ENCODE data around the gene TBRG4. TPM values are rescaled to one million over a fixed set of nuclear protein-coding genes. Genes with fewer than 3 reads are reported as not detected.

Gene TBRG4
- total RNA-seq (2021; fragmentation: NEBNext Ultra II Directional; extraction: Animal tissue kit (Norgen Biotek cat#: 25700)) = 10 to 100 TPM; 53.8 to 68.1 (median 61.2) TPM
- long read RNA-seq, transcript TBRG4-201 (11 exons, 2,243 nt) = major isoform, 46 of 80 reads
- long read RNA-seq, partial matches to known transcripts = 6 of 80 reads
- long read RNA-seq, other reads (novel, unspliced or antisense) = 21 of 80 reads

- TF ChIP-seq, protein P1, sequence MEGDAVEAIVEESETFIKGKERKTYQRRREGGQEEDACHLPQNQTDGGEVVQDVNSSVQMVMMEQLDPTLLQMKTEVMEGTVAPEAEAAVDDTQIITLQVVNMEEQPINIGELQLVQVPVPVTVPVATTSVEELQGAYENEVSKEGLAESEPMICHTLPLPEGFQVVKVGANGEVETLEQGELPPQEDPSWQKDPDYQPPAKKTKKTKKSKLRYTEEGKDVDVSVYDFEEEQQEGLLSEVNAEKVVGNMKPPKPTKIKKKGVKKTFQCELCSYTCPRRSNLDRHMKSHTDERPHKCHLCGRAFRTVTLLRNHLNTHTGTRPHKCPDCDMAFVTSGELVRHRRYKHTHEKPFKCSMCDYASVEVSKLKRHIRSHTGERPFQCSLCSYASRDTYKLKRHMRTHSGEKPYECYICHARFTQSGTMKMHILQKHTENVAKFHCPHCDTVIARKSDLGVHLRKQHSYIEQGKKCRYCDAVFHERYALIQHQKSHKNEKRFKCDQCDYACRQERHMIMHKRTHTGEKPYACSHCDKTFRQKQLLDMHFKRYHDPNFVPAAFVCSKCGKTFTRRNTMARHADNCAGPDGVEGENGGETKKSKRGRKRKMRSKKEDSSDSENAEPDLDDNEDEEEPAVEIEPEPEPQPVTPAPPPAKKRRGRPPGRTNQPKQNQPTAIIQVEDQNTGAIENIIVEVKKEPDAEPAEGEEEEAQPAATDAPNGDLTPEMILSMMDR (IDR thresholded peaks at IDR 0.05) = peak; percentile 57
- no peaks in the 10 kb centered on the region for H3K9me3 Mint-ChIP-seq
- H3K27me3 Mint-ChIP-seq (ENCODE audit: insufficient read depth) = peaks cover 7% of the 10 kb centered on the region
- peaks cover 39% of the 10 kb centered on the region for H3K4me1 Mint-ChIP-seq (ENCODE audit: low read depth)
- DNase-seq = peak; percentile 87
- H3K36me3 Mint-ChIP-seq (ENCODE audit: low read depth) = peaks cover 17% of the 10 kb centered on the region; the same call in 1 of the 2 replicates
- peak within 1 kb of the TSS; percentile 95 for H3K4me3 Mint-ChIP-seq
- peak within 1 kb of the TSS; percentile 96 for H3K27ac Mint-ChIP-seq
These were observed at the start of gene TBRG4 for GRCh38 chr7:45111298-45112223. TSS of gene TBRG4 (minus strand) at chr7:45111697. CDS start at chr7:45109237, 2,460 bp downstream.

DNA sequence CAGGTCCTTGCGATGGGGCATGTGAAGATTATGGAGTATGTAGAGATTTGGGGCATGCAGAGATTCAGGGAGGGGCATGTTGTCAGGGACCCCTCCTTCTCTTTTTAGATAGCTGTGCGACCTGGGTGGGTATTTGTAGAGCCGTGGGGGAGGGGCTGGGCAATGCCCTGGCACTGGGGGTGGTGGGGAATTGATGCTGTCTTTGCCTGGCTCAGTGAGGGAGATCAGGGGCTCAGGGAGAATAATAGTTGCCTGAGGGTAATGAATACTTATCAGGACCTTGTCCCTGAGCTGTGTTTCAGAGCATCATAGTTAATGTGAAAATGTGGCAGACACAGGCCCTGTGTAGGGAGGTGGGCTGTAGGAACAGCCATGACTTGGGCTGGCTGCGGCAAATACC is 49.6 kb upstream of the TBRG4 start:
- no peaks in the 10 kb centered on the region for H3K36me3 Mint-ChIP-seq (ENCODE audit: low read depth)
- DNase-seq = no peak
- no peaks in the 10 kb centered on the region for H3K4me1 Mint-ChIP-seq (ENCODE audit: low read depth)
- H3K27me3 Mint-ChIP-seq (ENCODE audit: insufficient read depth) = peaks cover 41% of the 10 kb centered on the region
- TF ChIP-seq, protein P1 (IDR thresholded peaks at IDR 0.05) = no peak
- H3K9me3 Mint-ChIP-seq = peaks cover 15% of the 10 kb centered on the region
- H3K27ac Mint-ChIP-seq = no peak overlapping the region
- no peak overlapping the region for H3K4me3 Mint-ChIP-seq

- H3K27ac Mint-ChIP-seq = no peak overlapping the region
- H3K36me3 Mint-ChIP-seq (ENCODE audit: low read depth) = no peaks in the 10 kb centered on the region
- TF ChIP-seq, protein P1 (IDR thresholded peaks at IDR 0.05) = no peak
- H3K27me3 Mint-ChIP-seq (ENCODE audit: insufficient read depth) = peaks cover 41% of the 10 kb centered on the region
- H3K9me3 Mint-ChIP-seq = peaks cover 15% of the 10 kb centered on the region
- H3K4me3 Mint-ChIP-seq = no peak overlapping the region
- no peaks in the 10 kb centered on the region for H3K4me1 Mint-ChIP-seq (ENCODE audit: low read depth)
- DNase-seq = no peak
These were observed 49.0 kb upstream of the TBRG4 start for GRCh38 chr7:45160417-45160881.

- Mint-ChIP-seq H3K9me3 (peaks cover 8% of the 10 kb centered on the region), H3K4me1 (ENCODE audit: low read depth) (no peaks in the 10 kb centered on the region), H3K36me3 (ENCODE audit: low read depth) (no peaks in the 10 kb centered on the region), H3K4me3 (no peak overlapping the region), H3K27me3 (ENCODE audit: insufficient read depth) (peaks cover 42% of the 10 kb centered on the region), H3K27ac (no peak overlapping the region)
- TF ChIP-seq, protein P1 (IDR thresholded peaks at IDR 0.05) = no peak
- no peak for DNase-seq
These were observed 47.8 kb upstream of the TBRG4 start for GRCh38 chr7:45159296-45159695.

GRCh38 chr7:45158471-45158870 is 47.0 kb upstream of the TBRG4 start:
- TF ChIP-seq, protein P1 (IDR thresholded peaks at IDR 0.05) = no peak
- Mint-ChIP-seq H3K9me3 (peaks cover 3% of the 10 kb centered on the region; the same call in 1 of the 2 replicates), H3K27ac (no peak overlapping the region), H3K4me1 (ENCODE audit: low read depth) (no peaks in the 10 kb centered on the region), H3K4me3 (no peak overlapping the region), H3K36me3 (ENCODE audit: low read depth) (no peaks in the 10 kb centered on the region), H3K27me3 (ENCODE audit: insufficient read depth) (peaks cover 39% of the 10 kb centered on the region)
- no peak for DNase-seq
